ENCODE results near the gene KLF14.
"Not testable (repeated sequence)": the region's sequence is repeated elsewhere in the genome, so short reads cannot be mapped to it uniquely, and the experiment has no call there.

DNA sequence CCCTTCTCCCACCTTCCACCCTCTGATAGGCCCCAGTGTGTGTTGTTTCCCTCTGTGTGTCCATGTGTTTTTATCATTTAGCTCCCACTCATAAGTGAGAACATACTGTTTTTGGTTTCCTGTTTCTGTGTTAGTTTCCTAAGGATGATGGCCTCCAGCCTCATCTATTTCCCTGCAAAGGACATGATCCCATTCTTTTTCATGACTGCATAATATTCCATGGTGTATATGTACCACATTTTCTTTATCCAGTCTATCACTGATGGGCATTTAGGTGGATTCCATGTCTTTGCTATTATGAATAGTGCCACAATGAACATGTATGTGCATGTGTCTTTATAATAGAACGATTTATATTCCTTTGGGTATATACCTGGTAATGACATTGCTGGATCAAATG lies 41.6 kb downstream of the KLF14 start:
- TF ChIP-seq GTF2F1 (IDR thresholded peaks at IDR 0.05; ENCODE audit: low read length); SUZ12 (IDR thresholded peaks at IDR 0.05; ENCODE audit: low read depth, low read length); HDAC6 (IDR thresholded peaks at IDR 0.05; ENCODE audit: low read depth, low read length); FOXA1 (IDR thresholded peaks at IDR 0.05); FOXA1 (CRISPR knock-in tag; IDR thresholded peaks at IDR 0.05); HOXA7 (CRISPR knock-in tag; IDR thresholded peaks at IDR 0.05); MAFF (IDR thresholded peaks at IDR 0.05; ENCODE audit: low read depth, low read length); SRSF9 (IDR thresholded peaks at IDR 0.05; ENCODE audit: borderline replicate concordance, insufficient read depth, low read depth, low read length, poor library complexity, severe bottlenecking); ZNF510 (CRISPR knock-in tag; IDR thresholded peaks at IDR 0.05; ENCODE audit: low read depth); POLR2AphosphoS5 (IDR thresholded peaks at IDR 0.05; ENCODE audit: low read depth, low read length); EZH2 (conservative IDR thresholded peaks at IDR 0.05; ENCODE audit: low read depth, low read length): not testable (repeated sequence)
- TF ChIP-seq, protein P1, sequence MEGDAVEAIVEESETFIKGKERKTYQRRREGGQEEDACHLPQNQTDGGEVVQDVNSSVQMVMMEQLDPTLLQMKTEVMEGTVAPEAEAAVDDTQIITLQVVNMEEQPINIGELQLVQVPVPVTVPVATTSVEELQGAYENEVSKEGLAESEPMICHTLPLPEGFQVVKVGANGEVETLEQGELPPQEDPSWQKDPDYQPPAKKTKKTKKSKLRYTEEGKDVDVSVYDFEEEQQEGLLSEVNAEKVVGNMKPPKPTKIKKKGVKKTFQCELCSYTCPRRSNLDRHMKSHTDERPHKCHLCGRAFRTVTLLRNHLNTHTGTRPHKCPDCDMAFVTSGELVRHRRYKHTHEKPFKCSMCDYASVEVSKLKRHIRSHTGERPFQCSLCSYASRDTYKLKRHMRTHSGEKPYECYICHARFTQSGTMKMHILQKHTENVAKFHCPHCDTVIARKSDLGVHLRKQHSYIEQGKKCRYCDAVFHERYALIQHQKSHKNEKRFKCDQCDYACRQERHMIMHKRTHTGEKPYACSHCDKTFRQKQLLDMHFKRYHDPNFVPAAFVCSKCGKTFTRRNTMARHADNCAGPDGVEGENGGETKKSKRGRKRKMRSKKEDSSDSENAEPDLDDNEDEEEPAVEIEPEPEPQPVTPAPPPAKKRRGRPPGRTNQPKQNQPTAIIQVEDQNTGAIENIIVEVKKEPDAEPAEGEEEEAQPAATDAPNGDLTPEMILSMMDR (CRISPR knock-in tag; IDR thresholded peaks at IDR 0.05): not testable (repeated sequence)
- TF ChIP-seq, protein P2, sequence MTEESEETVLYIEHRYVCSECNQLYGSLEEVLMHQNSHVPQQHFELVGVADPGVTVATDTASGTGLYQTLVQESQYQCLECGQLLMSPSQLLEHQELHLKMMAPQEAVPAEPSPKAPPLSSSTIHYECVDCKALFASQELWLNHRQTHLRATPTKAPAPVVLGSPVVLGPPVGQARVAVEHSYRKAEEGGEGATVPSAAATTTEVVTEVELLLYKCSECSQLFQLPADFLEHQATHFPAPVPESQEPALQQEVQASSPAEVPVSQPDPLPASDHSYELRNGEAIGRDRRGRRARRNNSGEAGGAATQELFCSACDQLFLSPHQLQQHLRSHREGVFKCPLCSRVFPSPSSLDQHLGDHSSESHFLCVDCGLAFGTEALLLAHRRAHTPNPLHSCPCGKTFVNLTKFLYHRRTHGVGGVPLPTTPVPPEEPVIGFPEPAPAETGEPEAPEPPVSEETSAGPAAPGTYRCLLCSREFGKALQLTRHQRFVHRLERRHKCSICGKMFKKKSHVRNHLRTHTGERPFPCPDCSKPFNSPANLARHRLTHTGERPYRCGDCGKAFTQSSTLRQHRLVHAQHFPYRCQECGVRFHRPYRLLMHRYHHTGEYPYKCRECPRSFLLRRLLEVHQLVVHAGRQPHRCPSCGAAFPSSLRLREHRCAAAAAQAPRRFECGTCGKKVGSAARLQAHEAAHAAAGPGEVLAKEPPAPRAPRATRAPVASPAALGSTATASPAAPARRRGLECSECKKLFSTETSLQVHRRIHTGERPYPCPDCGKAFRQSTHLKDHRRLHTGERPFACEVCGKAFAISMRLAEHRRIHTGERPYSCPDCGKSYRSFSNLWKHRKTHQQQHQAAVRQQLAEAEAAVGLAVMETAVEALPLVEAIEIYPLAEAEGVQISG (CRISPR knock-in tag; IDR thresholded peaks at IDR 0.05): not testable (repeated sequence)
